ENCODE data around the gene HKDC1.

The HKDC1 gene

GRCh38 chr10:69232252-69232651, 12.1 kb downstream of the HKDC1 start:
- TF ChIP-seq TEAD4 (IDR thresholded peaks at IDR 0.05) = peak; percentile 44
- no peak for TF ChIP-seq TCF12 (IDR thresholded peaks at IDR 0.05; ENCODE audit: low read depth)
- 0 out of 2 replicates have a peak, but pooled peaks have one; percentile 44 for TF ChIP-seq MAX (IDR thresholded peaks at IDR 0.05)

- TF ChIP-seq EP300 (IDR thresholded peaks at IDR 0.05; ENCODE audit: borderline replicate concordance) (no peak), YY1 (IDR thresholded peaks at IDR 0.05; ENCODE audit: low read depth) (no peak), TAF1 (IDR thresholded peaks at IDR 0.05; ENCODE audit: low read depth) (no peak)
Measured at GRCh38 chr10:69232736-69233480, 12.8 kb downstream of the HKDC1 start.

GRCh38 chr10:69234447-69234846, 14.3 kb downstream of the HKDC1 start:
- no peak for TF ChIP-seq CREB1 (IDR thresholded peaks at IDR 0.05; ENCODE audit: low read depth)
- no peak for TF ChIP-seq ZBTB7A (IDR thresholded peaks at IDR 0.05; ENCODE audit: low read depth)
- TF ChIP-seq USF1 (IDR thresholded peaks at IDR 0.05) = no peak
- no peak for TF ChIP-seq TAF1 (IDR thresholded peaks at IDR 0.05; ENCODE audit: low read depth)
- no peak for TF ChIP-seq FOXM1 (IDR thresholded peaks at IDR 0.05; ENCODE audit: borderline replicate concordance, low read depth)
- TF ChIP-seq CEBPB (IDR thresholded peaks at IDR 0.05) = no peak
- TF ChIP-seq YY1 (IDR thresholded peaks at IDR 0.05; ENCODE audit: low read depth) = no peak
- TF ChIP-seq TCF12 (IDR thresholded peaks at IDR 0.05; ENCODE audit: low read depth) = no peak
- TF ChIP-seq EGR1 (IDR thresholded peaks at IDR 0.05) = no peak
- no peak for TF ChIP-seq MAX (IDR thresholded peaks at IDR 0.05)
- no peak for TF ChIP-seq REST (IDR thresholded peaks at IDR 0.05; ENCODE audit: low read depth)
- TF ChIP-seq RAD21 (IDR thresholded peaks at IDR 0.05; ENCODE audit: low read depth) = no peak
- TF ChIP-seq TEAD4 (IDR thresholded peaks at IDR 0.05) = no peak
- no peak for TF ChIP-seq EP300 (IDR thresholded peaks at IDR 0.05; ENCODE audit: borderline replicate concordance)
- no peak for TF ChIP-seq NFIC (IDR thresholded peaks at IDR 0.05)

GRCh38 chr10:69237528-69238159, 17.5 kb downstream of the HKDC1 start:
- TF ChIP-seq USF1 (IDR thresholded peaks at IDR 0.05) (no peak), MAX (IDR thresholded peaks at IDR 0.05) (no peak), RAD21 (IDR thresholded peaks at IDR 0.05; ENCODE audit: low read depth) (peak; percentile 98), ZBTB7A (IDR thresholded peaks at IDR 0.05; ENCODE audit: low read depth) (no peak)

- TF ChIP-seq EP300 (IDR thresholded peaks at IDR 0.05; ENCODE audit: borderline replicate concordance) = no peak
- no peak for TF ChIP-seq ZBTB7A (IDR thresholded peaks at IDR 0.05; ENCODE audit: low read depth)
- TF ChIP-seq MAX (IDR thresholded peaks at IDR 0.05) = no peak
- TF ChIP-seq TAF1 (IDR thresholded peaks at IDR 0.05; ENCODE audit: low read depth) = no peak
- no peak for TF ChIP-seq TCF12 (IDR thresholded peaks at IDR 0.05; ENCODE audit: low read depth)
- TF ChIP-seq TEAD4 (IDR thresholded peaks at IDR 0.05) = no peak
- TF ChIP-seq FOXM1 (IDR thresholded peaks at IDR 0.05; ENCODE audit: borderline replicate concordance, low read depth) = no peak
- TF ChIP-seq CREB1 (IDR thresholded peaks at IDR 0.05; ENCODE audit: low read depth) = no peak
- no peak for TF ChIP-seq USF1 (IDR thresholded peaks at IDR 0.05)
- TF ChIP-seq CEBPB (IDR thresholded peaks at IDR 0.05) = no peak
- TF ChIP-seq YY1 (IDR thresholded peaks at IDR 0.05; ENCODE audit: low read depth) = no peak
- TF ChIP-seq EGR1 (IDR thresholded peaks at IDR 0.05) = no peak
- TF ChIP-seq REST (IDR thresholded peaks at IDR 0.05; ENCODE audit: low read depth) = no peak
- no peak for TF ChIP-seq NFIC (IDR thresholded peaks at IDR 0.05)
- TF ChIP-seq RAD21 (IDR thresholded peaks at IDR 0.05; ENCODE audit: low read depth) = no peak
Measured at GRCh38 chr10:69239136-69239535, 19.0 kb downstream of the HKDC1 start.
